HG02610 (cell line): Measurements from ENCODE around the gene CDH2.

Experiments used
- ATAC-seq: cut with Tn5 transposase; IDR thresholded peaks from one replicate; pipeline ENCODE4 v1.9.1; 2021; ENCODE audit warnings: mild to moderate bottlenecking, moderate library complexity; ENCODE audit not compliant: unreplicated experiment

CDH2 gene

GRCh38 chr18:28045880-28046279 is 131.1 kb downstream of the CDH2 start:
- no peak for ATAC-seq

- ATAC-seq = no peak
These were observed 131.6 kb downstream of the CDH2 start for GRCh38 chr18:28045176-28045810.

GRCh38 chr18:28044036-28044435 is 132.9 kb downstream of the CDH2 start:
- ATAC-seq = no peak

GRCh38 chr18:28043631-28044030 is 133.3 kb downstream of the CDH2 start:
- no peak for ATAC-seq

- ATAC-seq = no peak
These were observed 135.6 kb downstream of the CDH2 start for GRCh38 chr18:28041366-28041765.

- no peak for ATAC-seq
These were observed 136.2 kb downstream of the CDH2 start for GRCh38 chr18:28040716-28041115.

- ATAC-seq = no peak
These were observed 136.7 kb downstream of the CDH2 start for GRCh38 chr18:28040211-28040610.

- ATAC-seq = no peak
These were observed 137.2 kb downstream of the CDH2 start for GRCh38 chr18:28039691-28040090.

GRCh38 chr18:28039078-28039477 is 137.9 kb downstream of the CDH2 start:
- ATAC-seq = no peak

GRCh38 chr18:28036488-28036887 is 140.4 kb downstream of the CDH2 start:
- no peak for ATAC-seq

- no peak for ATAC-seq
These were observed 142.4 kb downstream of the CDH2 start for GRCh38 chr18:28034567-28034966.

- ATAC-seq = no peak
These were observed 144.8 kb downstream of the CDH2 start for GRCh38 chr18:28032177-28032576.

- no peak for ATAC-seq
These were observed 146.5 kb downstream of the CDH2 start for GRCh38 chr18:28030458-28030857.

GRCh38 chr18:28027755-28028154 is 149.2 kb downstream of the CDH2 start:
- no peak for ATAC-seq

- no peak for ATAC-seq
These were observed 157.4 kb downstream of the CDH2 start for GRCh38 chr18:28019425-28020108.

GRCh38 chr18:28018351-28018750 is 158.6 kb downstream of the CDH2 start:
- ATAC-seq = no peak

GRCh38 chr18:28015671-28016070 is 161.3 kb downstream of the CDH2 start:
- ATAC-seq = no peak

- no peak for ATAC-seq
These were observed 163.9 kb downstream of the CDH2 start for GRCh38 chr18:28013066-28013465.

- no peak for ATAC-seq
These were observed 164.6 kb downstream of the CDH2 start for GRCh38 chr18:28012336-28012735.

GRCh38 chr18:28009589-28009988 is 167.3 kb downstream of the CDH2 start:
- ATAC-seq = no peak

- no peak for ATAC-seq
These were observed 169.1 kb downstream of the CDH2 start for GRCh38 chr18:28007841-28008240.

- no peak for ATAC-seq
These were observed 171.8 kb downstream of the CDH2 start for GRCh38 chr18:28005164-28005563.

GRCh38 chr18:28004606-28005005 is 172.3 kb downstream of the CDH2 start:
- no peak for ATAC-seq
